Measurements from ENCODE around the gene MT1A.

- no peak for TF ChIP-seq CTCF (IDR thresholded peaks at IDR 0.05 in 2 of 3, conservative IDR thresholded peaks at IDR 0.05 in 1 of 3; ENCODE audit: borderline replicate concordance in 1 of 3, insufficient read depth in 1 of 3, low read depth in 2 of 3, low read length in 2 of 3)
- TF ChIP-seq TCF7L2 (IDR thresholded peaks at IDR 0.05; ENCODE audit: borderline replicate concordance, extremely low read depth, insufficient read depth, insufficient read length): no peak
- no peak for TF ChIP-seq POLR2A (IDR thresholded peaks at IDR 0.05; ENCODE audit: borderline replicate concordance, extremely low read depth, insufficient read depth, insufficient read length)
- no peak for TF ChIP-seq REST (IDR thresholded peaks at IDR 0.05; ENCODE audit: low read depth)
- TF ChIP-seq FOSL1 (IDR thresholded peaks at IDR 0.05; ENCODE audit: low read depth): no peak
These were observed 14.8 kb upstream of the MT1A start for GRCh38 chr16:56623637-56624036.

Data from HCT116 (cell line).